ENCODE data around the gene MAFF.
"Not testable (repeated sequence)": the region's sequence is repeated elsewhere in the genome, so short reads cannot be mapped to it uniquely, and the experiment has no call there.

The MAFF gene

DNA sequence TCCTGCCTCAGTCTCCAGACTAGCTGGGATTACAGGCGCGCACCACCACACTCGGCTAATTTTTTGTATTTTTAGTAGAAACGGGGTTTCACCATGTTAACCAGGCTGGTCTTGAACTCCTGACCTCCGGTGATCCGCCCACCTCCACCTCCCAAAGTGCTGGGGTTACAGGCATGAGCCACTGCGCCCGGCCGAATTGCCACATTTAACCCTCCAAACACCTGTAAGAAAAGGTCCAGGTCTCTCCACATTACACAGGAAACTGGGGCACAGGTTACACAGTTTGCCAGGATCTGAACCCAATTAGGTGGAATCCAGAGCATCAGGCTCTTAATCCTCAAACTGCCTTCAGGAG lies 24.2 kb upstream of the MAFF start:
- not testable (repeated sequence) for DNase-seq (ENCODE audit: low read depth in 2 of 2)

DNA sequence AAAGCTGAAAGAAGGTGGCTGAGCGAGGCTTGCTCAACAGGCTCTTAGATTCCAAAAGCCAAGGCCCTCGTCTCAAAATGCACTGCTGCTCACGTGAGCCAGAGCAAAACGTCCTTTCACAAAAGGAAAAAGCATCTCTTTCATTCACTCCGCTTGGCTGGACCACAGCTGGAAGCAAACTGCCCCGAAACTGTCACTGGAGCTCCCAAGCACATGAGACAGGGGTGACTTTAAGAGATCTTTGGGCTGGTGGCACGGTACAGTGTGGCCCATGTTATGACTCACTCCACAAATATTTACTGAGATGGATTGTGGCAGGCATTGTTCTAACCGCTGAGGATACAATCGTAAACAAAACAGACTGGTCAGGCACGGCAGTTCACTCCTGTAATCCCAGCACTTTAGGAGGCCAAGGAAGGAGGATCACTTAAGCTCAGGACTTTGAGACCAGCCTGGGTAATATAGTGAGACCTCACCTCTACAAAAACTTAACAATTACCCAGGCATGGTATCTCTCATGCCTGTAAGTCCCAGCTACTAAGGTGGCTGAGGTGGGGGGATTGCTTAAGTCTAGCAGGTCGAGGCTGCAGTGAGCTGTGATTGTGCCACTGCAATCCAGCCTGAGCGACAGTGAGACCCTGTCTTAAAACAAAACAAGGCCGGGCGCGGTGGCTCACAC lies 23.7 kb upstream of the MAFF start:
- no peak for DNase-seq (ENCODE audit: low read depth in 2 of 2)

DNA sequence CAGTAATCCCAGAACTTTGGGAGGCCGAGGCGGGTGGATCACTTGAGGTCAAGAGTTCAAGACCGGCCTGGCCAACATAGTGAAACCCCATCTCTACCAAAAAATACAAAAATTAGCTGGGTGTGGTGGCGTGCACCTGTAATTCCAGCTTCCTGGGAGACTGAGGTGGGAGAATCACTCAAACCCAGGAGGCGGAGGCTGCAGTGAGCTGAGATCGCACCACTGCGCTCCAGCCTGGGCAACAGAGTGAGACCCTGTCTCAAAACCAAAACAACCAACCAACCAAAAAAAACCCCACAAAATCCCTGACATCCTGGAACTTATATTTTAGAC lies 23.2 kb upstream of the MAFF start:
- DNase-seq (ENCODE audit: low read depth in 2 of 2) = not testable (repeated sequence)

DNA sequence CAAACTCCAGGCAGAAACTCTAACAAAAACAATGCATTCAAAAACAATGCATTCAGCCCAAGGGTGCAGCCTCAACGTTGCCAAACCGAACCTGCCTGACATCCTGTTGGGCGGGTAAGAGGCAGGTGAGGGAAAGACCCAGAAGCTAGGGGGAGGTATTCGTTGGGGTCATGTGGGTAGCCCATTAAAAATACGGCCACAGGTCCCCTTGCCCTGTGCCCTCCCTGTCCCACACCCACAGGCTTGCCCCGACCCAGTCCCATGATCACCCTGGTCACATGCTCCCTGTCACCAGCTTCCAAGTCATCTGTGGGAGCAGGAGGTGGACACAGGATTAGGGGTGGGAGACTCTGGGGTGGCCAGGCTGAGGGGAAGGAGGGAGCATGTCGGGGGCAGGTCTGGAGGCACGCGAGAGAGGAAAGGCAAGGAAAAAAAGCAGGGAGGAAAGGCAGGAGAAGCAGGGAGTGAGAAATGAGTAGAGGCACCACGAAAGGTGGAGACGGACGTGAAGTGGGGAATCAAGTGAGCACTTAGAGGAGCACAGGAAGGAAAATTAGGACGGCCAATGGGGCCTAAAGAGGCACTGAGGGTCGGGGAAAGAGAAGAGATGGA lies 20.8 kb upstream of the MAFF start:
- no peak for DNase-seq (ENCODE audit: low read depth in 2 of 2)

DNA sequence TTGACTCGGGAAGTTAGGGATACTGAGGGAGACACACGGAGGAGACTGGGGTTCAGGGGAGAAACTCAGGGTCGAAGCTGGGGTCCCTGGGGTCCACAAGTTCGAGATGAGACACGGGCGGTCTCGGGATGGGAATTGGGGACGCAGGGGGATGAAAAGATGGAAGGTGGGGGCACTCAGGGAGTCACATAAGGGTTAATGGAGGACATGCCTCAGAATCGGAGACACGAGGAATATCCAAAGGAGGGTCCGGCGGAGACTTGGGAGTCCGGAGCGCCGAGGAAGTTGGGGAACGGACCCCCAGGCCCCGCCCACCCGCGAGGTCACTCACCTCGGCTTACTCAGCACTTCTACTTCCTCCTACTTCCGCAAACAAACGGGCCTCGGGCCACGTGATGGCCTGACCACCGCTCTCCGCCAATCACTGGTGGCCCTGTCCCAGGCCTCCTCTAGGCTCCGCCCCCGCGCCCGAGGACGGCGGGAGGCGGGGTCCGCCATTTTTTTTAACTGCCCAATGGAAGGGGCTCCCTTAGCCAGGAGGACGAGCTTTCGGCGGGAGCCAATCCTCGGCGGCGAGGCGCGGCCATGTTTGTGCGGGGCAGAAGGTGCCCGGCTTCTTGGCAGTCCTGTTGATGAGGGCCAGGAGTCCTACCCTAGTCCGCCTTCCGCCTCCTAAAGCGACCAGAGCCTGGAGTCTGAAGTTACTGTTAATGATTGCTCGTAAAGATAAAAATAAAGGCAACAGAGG lies 20.2 kb upstream of the MAFF start, which contains the start of gene PLA2G6:
TSS of gene PLA2G6 (minus strand) at position 378 of the 748 bp plus-strand sequence. CDS start 12,404 bp downstream, outside the sequence.
- DNase-seq (ENCODE audit: low read depth in 2 of 2) = peak; percentile 92 to 94

DNA sequence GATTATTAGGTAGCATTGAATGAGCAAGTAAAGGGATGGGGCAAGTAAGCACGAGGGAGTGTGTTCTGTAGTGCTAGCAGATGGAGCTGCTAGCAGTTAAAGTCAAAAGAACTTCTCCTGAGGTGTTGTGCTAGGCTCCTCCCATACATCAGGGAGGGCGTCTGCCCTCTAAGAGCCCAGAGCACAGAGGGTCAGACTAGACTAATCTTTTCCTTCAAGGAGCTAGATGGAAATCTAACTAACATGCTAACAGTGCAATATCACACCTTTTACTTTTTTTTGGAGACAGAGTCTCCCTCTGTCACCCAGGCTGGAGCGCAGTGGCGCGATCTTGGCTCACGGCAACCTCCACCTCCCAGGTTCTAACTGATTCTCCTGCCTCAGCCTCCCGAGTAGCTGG lies 17.0 kb upstream of the MAFF start:
- DNase-seq (ENCODE audit: low read depth in 2 of 2) = no peak

DNA sequence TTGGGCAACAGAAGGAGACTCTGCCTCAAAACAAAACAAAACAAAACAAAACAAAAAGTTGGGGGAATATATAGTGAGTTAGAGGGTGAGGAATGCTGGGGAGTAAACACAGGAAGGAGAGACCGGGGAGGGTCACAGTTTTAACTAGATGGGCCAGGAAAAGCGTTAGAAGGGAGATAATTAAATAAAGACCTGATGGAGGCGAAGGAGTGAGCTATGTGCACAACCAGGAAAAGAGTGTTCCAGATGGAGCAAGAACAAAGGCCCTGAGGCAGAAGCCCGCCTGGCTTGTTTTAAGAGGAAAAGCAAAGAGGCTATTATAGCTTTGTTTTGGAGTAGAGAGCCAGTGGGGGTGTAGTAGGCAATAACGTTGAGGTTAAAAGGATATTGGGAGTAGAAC lies 15.4 kb upstream of the MAFF start:
- no peak for DNase-seq (ENCODE audit: low read depth in 2 of 2)

DNA sequence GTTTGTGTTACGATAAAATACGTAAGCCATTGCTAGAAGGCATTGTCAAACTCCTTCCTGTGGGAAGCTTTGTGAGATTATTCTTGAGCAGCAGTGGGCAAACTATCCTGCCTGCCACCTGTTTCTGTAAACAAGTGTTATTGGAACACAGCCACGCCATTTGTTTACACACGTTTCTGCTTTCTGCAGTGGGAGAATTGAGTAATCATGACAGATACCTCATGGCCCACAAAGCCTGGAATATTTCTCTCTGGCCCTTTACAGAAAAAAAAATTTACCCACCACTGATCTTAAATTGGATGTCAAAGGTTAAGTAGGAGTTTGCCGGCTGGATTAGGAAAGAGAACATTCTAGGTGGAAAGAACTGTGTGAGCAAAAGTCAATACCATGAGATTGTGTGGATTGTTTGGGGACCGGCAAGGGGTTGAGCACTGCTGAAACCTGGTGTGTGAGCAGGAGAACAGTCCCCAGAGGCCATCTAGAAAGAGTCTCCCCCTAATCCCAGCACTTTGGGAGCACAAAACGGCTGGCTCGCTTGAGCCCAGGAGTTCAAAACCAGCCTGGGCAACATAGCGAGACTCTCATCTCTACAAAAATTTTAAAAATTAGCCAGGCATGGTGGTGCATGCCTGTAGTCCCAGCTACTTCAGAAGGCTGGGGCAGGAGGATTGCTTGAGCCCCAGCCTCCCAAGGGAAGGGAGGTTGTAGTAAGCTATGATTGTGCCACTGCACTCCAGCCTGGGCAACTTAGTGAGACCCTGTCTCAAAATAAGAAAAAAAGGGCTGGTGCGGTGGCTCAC lies 14.2 kb upstream of the MAFF start:
- no peak for DNase-seq (ENCODE audit: low read depth in 2 of 2)

DNA sequence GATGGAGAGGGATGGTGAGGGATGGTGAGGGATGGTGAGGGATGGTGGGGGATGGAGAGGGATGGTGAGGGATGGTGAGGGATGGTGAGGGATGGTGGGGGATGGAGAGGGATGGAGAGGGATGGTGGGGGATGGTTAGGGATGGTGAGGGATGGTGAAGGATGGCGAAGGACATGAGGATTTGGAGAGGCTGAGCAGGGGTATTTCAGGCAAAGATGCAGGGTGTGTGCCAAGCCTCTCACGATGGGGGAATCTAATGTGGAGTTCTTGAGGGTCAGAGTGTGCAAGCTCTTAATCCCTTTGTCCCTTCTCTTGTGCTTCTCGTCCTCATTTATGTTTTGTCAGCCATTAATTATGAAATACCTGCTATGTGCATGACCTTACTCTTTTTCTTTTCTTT lies 12.7 kb upstream of the MAFF start:
- no peak for DNase-seq (ENCODE audit: low read depth in 2 of 2)

DNA sequence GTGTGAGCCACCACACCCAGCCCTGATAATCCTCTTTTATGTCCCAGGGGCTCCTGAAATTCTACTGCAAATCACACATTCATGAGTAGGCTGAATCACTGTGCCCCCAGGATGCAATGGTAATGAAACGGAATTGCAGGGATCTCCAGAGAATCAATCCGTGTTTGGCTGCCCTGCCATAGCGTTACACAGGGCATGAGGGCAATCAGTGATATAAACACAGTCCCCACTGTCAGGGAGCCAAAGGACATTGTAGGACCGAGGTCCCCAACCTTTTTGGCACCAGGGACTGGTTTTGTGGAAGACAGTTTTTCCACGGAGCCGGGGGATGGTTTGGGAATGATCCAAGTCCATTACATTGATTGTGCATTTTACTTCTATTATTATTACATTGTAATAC lies 11.2 kb upstream of the MAFF start:
- DNase-seq (ENCODE audit: low read depth in 2 of 2) = no peak

DNA sequence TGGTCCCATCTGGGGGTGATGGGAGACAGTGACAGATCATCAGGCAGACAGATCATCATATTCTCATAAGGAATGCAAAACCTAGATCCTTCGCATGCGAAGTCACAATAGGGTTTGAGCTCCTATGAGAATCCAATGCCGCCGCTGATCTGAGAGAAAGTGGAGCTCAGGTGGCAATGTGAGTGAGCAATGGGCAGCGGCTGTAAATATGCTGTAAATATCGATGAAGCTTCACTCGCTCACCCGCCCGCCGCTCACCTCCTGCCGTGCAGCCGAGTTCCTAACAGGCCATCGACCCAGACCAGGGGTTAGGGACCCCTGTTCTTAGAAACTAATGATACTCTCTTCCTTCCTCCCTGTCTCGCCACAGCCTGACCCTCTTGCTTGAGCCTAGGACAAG lies 10.7 kb upstream of the MAFF start:
- no peak for DNase-seq (ENCODE audit: low read depth in 2 of 2)

DNA sequence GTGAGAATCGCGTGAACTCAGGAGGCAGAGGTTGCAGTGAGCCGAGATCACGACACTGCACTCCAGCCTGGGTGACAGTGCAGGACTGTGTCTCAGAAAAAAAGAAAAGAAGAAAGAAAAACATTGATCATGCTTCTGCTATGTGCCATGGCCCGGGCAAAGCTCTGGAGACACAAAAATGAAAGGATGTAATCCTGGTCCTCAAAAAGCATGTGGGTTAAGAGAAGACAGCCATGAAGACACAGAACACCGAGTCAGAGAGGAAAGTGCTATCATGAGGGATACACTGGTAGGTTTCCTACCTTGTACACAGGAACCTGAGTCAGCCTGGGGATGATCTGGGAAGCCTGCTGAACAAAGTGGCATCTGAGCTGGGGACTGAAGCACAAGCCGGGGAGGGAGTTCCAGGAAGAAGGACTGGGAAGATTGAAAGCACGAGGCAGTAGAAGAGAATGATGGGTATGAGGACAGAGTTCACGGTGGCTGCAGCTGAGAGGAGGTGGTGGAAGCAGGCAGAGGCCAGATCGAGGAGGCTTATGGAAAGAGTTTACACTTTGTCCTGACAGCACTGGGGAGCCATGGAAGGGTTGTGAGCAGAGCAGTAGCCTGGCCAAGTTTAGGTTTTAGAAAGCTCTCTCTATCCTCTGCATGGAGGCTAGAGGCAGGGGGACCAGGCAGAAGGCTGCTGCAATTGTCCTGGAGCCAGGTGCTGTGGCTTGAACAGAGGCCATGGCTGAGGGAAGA lies 9.9 kb upstream of the MAFF start:
- no peak for DNase-seq (ENCODE audit: low read depth in 2 of 2)

DNA sequence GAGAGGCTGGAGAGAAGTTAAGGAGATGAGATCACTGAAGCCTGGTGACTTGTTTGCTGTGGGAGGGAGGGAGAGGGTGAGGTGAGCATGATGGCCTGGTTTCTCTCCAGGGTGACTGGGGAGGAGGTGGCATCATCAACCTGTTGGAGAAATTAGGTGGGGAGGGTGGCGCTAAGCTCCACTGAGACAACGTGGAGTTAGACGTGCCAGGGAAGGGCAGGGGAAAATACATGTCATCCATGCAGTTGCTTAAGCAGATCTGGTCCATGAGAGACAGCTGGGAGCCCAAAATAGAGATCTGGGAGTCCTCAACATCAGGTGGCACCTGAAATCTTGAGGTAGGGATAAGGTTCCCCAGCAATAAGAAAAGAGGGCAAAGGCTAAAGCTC lies 9.3 kb upstream of the MAFF start:
- no peak for DNase-seq (ENCODE audit: low read depth in 2 of 2)

DNA sequence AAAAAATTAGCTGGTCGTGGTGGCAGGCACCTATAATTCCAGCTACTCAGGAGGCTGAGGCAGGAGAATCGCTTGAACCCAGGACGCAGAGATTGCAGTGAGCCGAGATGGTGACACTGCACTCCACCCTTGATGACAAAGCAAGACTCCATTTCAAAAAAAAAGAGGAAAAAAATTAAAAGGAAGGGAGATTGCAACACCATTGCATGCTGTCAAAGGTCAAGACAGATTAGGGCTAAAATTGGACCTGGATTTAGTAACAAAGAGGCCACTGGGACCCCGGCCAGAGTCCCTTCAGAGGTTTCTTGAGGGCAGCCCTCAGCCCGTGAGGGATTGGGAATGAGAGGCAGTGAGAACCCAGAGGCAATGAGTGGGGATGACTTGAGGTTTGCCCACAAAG lies 8.2 kb upstream of the MAFF start:
- no peak for DNase-seq (ENCODE audit: low read depth in 2 of 2)

DNA sequence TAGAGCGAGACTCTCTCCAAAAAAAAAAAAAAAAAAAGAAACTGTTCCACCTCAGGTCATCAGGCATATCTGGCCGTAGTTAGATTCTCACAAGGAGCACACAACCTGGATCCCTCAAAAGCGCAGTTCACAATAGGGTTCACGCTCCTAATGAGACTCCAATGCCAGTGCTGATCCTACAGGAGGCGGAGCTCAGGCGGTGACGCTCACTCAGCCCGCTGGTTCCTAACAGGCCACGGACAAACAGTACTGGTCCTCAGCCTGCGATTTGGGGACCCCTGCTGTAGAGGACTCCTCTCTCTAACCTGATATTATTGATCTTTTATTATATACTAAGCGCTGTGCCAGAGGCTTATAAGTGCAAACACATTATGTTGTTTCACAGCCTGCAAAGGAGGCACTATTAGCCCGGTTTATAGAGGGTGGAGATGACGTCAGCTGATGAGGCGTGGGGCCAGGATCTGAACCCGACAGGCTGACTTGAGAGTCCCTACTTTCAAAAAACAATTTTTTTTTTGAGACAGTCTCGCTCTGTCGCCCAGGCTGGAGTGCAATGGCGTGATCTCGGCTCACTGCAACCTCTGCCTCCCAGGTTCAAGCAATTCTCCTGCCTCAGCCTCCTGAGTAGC lies 4.9 kb upstream of the MAFF start:
- no peak for DNase-seq (ENCODE audit: low read depth in 2 of 2)

DNA sequence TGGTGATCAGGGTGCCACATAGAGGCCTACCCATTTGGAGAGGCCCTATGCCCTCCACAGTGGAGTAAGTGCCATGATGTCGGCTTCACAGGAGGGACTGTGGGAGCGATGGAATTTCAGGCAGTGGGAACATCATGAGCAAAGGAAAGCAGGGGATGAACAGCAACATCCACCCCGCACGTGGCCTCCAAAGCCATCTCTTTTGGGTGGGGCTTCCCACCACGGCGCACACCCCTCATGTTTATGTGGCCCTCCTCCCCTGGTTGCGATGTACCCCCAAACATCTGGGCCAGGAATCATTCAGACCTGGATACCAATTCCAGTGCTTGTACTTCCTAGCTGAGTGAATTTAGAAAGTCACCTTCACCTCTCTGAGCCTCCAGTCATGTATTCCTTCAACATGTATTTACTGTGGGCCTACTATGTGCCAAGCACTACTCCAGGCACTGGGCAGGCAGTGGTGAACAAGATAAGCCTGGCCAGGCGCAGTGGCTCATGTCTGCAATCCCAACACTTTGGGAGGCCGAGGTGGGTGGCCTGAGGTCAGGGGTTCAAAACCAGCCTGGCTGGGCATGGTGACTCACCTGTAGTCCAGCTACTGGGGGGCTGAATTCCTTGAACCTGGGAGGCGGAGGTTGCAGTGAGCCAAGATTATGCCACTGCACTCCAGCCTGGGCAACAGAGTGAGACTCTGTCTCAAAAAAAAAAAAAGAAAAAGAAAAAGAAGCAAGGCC lies 1.8 kb upstream of the MAFF start:
- no peak for DNase-seq (ENCODE audit: low read depth in 2 of 2)

DNA sequence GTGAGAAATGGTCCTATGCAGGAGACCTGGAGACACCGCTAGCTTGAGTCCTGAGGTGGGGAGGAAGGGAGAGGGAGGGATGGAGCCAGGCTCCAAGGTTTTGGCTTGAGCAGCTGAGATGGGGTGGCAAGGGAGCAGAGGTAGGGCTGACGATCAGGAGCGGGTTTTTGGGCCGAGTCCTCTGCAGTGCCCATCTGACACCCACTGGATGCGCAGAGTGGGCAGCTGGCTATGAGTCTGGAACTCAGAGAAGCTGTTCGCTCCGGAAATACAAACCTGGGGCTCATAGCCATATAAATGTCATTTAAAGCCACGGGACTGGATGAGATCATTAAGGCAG lies 453 bp upstream of the MAFF start:
- DNase-seq (ENCODE audit: low read depth in 2 of 2) = no peak

DNA sequence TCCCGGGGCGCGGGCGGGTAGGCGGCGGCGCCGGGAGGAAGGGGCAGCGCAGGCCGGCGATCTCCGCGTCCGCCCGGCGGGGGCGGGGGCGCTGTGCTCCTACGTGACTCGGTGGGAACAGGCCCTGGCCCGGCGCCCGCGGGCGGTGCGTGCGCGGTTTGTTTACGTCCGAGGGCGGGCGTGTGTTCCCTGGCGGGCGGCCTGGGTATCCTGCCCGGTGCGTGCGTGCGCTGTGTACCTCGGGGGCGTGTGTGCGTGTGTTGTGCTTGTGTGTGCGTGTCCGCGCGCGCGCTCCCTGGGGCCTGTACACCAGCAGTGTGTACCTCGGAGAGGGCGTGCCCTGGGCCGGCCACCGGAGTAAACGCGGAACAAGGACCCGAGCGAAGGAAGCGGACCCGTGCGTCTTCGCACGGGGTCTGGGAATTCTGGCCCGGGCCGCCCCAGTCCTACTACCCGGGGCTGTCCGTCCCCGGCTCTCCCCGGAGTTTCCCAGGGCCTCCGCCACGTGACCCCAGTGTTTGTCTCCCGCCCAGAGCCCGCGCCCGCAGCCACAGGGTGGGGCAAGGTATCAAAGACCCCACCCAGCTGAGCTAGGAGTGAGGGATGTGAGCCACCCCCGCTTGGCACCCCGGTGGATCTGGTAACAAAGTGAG lies 769 bp downstream of the MAFF start:
- DNase-seq (ENCODE audit: low read depth in 2 of 2) = no peak

DNA sequence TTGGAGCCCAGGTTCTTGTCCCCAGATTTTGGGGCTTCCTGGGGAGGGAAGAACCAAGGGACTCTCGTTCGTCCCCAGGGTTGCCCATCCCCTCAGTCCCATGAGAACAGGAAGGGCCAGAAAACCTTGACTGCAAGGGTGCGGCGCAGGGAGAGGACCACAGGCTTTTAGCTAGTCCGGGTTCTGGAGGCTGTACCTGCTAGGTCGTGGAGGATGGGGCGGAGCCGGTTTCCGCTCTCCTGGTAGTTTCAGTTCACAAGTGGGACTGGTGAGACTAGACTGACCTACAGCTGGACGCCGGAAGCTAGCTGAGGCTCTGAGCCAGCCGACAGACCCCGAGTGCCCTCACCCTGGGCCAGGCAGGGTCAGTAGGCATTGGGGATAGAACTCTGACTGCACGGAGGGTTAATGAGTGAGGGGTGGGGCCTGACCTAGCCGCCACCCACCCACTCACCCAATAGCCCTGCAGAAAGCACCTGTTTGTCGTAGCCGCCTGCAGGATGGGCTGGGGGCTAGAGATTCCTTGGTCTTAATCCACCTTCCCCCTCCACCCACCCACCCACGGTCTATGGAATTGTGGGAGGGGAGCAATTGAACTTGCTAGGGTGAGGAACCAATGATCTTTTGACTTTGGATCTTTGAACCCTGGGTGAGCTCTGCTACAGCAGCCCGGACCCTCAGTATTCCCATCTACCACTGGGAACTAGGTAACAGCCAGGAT lies 1.5 kb downstream of the MAFF start:
- DNase-seq (ENCODE audit: low read depth in 2 of 2) = no peak
